ENCODE results near the gene CACNA1C.

The CACNA1C gene

DNA sequence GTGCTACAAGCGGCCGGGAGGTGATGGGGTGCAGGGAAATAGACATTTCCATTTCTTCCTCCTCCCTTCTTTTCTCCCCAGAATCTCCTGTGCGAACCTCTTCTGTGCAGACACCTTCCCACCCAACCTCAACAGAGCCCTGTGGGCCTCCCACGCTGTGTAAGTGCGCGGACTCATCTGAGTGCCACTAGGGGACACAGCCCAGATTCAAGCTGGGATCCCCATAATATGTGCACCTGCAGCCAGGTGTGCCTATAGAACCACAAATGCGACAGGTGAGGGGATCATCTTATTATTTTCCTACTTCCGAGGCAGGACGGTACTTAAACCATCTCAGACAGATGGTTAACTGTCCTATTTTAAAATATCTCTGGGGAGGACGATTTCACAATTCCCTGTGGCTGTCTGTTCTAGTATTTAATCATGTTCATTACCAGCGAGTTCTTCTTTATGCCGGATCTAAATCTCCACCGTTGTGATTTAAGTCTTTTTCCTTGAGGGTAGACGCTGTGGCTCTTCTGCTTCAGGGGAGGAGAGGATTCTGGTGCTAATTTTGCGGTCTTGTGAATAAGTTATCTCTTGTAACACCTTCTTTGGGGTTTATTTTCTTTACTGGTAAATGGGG lies 17.2 kb upstream of the CACNA1C start:
- no peak for DNase-seq (ENCODE audit: low spot score)

DNA sequence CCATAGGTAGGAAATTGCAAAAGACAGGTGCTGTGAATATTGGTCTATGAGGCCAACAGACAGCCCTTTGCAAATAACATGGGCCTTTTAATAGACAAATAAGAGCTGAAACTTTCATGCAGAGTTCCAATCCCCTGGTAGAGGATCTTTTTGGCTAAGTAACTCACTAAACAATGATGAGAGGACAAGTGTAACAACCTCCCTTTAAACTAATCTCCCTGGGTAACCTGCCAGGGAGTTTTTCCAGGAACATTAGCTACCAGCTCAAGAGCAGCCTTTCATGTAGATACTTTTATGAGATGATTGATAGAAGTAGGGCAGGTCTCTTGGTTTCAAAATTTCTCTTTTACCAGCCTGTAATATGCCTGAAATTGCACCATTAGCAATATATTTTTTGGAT lies 13.8 kb upstream of the CACNA1C start:
- no peak for DNase-seq (ENCODE audit: low spot score)

DNA sequence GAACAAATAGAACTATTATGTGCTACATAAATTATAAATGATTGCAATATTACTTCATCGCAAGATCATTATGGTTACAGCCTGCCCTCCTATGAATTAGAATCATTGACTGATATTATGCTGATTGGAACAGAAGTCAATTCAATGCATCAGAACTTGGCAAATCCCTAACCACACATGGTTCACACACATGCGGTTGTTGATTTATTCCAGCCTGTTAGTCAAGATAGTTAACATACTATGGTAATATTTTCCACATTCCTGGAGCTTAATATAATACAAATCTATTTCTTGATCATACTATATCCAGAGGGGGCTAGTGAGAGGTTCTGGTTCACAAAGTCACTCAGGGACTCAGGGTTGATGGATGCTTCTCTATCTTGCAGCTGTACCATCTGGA lies 9.7 kb upstream of the CACNA1C start:
- no peak for DNase-seq (ENCODE audit: low spot score)

DNA sequence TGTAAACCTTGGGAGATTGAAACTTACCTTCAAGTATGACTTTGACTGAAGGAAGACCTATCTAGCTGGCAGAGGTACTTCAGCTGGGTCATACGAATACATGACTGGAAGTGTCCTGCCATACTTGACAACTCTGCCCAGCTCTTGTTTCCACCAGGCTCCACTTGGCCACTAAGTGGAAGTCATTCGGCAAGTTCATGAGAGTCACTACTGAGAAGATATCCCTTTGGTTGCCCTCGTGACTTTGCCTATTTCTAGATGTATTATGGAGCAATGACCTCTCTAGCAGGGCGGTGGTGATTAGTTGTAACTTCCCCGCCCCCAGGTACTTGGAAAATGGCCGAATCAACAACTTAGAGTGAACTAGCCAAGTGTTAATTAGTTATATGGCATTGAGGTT lies 8.6 kb upstream of the CACNA1C start:
- DNase-seq (ENCODE audit: low spot score): no peak

DNA sequence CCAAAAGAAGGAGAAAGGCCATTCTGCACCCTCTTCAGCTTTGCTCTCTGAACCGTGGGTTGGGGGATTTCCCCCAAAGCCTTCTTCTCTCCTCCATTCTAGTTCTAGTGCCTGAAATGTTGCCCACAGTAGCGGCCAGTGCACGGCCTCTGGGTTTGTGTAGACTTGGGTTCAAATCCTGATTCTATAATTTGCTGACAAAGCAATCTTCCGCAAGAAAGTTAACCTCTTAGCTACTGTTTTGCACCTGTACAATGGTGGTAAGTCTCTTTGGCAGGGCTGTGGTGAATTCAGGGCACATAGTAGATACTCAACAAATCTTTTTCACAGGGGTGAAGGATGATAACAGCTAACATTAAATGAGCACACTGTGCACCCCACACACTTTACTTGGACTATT lies 5.8 kb upstream of the CACNA1C start:
- no peak for DNase-seq (ENCODE audit: low spot score)

DNA sequence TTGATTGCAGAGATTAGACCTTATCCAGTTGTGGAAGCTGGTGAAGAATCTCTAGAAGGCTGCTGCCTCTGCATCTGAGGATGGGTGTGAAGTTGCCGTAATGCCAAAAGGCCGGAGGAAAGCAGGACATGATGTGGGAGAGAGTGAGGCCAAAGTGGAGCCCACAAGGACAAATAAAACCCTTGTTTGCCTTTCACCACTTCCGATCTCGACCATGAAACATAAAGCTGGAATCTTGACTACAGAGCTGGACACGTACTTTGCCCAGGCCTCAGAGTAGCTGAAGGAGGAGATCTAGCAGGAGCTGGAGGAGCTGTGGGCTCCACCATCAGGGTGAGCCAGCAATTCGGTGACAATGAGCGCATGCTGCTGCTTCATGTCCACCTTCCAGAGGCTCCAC lies 5.0 kb upstream of the CACNA1C start:
- no peak for DNase-seq (ENCODE audit: low spot score)

DNA sequence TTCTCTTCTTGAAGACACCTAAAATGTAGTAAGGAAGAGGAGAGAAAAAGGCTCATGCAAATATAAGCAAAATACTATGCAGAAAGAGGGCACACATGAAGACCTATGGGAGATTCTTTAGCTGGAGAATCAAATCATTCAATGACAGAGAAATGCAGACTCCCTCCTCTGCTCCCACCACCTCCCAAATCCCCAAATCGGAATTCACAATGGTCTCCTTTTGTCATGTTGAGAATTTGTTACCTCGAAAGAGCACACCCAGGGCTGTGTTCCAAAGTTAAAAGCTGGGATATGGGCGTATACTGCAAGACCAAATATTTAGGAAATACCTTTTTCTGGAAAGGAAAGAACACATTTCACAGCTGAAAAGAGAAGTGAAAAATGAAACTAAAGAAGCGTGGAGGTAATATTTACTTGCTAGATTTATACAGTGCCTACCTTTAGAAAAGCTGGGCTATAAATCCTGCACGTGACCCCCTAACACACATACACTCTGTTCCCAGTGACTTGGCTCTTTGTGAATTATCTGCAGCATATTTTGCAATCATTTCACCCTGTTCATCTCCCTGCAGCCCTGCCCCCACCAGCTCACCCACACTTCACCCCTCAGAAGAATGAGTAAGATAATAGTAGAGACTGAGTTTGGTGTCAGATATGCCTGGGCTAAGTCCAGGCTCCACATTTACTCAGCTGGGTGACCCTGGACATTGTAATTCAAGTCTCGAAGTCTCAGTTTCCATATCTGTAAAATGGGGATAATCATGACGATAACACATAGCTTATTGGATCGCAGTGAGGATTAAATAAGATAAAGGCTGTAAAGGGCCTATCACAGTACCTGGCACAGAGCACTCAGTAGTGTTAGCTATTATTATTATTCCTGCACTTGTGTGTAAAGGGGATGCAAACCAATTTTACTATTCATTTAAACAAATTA lies 2.9 kb upstream of the CACNA1C start:
- no peak for DNase-seq (ENCODE audit: low spot score)

DNA sequence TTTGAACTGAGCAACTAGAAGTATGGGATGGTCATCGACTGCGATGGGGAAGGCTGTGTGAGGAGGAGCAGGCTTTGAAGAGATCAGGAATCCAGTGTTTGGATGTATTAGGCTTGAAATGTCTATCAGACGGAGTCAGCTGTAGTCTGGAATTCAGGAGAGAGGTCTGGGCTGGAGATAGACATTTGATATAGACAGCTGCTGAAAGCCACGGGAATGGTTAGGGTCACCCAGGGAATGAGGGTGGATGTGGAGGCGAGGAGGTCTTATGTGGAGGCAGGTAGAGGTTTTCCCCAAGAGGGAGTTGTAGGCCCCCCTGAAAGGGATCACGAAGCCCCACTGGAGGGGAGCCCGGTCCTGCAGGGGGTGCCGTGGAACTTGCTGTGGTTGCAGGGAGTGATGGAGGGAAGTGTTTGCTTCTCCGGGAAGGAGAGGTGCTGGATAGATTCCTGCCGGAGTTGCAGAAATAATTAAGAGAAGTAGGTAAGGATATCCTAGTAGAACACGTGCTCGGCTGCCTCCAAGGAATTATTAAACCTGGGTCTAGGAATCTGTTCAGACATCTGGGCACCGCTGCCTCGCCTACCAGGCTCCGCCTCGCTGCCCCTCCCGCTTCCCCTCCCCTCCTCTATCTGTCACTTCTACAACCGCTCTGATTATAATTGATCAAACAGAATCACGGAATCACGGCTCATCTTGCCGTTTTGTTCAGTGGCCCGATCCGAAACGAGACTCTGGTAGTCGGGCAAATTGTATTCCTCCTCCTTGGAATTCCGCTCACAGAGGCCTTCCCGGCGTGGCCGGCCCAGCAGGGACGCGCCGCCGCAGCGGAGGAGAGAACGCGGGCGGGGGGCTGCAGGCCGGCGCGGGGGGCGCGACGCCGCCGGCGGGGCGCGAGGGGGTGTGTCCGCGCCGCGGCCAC lies 826 bp upstream of the CACNA1C start:
- no peak for DNase-seq (ENCODE audit: low spot score)

DNA sequence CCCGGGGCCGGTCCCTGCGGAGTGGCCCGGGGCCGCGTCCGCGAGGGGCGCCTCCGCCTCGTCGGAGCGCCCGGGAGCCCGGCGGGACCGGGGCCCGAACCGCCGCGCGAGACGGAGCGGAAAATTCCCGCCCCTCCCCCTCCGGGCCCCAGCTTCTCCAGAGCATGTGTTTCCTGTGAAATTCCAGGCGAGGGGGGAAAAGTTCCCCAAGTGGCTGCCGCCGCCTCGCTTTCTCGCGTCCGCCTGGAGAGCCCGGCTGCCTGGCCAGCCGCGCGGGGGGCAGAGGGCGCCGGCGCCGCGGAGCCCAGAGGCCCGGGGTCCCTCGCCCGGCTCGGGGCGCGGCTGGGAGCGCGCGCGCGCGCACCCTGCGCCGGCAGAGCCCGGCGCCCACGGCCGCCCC lies 904 bp downstream of the CACNA1C start:
- no peak for DNase-seq (ENCODE audit: low spot score)

DNA sequence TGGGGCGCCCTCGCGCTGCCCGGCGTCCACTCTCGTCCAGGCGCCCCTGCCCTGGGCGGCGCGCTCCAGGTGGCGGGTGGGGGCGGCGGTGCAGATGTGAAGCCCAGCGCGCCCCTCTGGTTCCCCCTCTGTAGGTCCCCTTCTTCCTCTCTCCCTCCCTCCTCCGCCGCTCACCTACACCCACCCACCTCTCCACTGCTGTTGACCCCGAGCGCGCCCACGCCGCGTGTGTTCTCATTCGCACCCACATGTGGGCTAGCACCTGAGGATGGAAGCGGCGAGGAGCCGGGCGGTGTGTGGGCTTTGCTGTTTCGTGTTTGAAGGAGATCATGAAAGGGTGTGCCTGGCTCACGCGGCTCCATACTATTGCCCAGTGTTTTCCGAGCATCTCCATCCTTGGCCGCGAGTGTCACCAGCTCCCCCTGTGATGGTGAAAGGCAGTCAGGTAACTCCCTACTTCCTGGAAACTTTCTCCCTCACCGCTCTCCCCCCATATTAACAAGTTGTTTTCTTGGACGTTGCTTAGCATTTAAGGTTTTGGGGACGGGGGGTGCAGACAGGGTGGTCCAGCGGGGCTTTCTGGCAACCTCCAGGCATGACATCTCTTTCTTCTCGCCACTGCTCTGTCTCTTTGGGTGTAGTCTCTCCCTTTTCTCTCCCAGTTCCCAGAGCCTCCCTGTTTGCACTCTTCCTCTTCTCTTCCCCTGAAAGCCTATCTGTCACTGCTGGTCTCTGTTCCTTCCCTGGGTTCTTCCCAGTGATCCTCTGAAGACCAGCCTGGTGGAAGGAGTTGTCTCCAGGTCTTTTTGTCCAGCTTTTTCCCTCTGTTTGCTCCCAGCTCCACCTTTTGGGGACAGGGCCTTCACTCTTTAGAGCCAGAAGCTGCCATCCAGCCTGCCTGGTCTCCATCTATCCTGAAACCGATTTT lies 1.6 kb downstream of the CACNA1C start:
- DNase-seq (ENCODE audit: low spot score): no peak

DNA sequence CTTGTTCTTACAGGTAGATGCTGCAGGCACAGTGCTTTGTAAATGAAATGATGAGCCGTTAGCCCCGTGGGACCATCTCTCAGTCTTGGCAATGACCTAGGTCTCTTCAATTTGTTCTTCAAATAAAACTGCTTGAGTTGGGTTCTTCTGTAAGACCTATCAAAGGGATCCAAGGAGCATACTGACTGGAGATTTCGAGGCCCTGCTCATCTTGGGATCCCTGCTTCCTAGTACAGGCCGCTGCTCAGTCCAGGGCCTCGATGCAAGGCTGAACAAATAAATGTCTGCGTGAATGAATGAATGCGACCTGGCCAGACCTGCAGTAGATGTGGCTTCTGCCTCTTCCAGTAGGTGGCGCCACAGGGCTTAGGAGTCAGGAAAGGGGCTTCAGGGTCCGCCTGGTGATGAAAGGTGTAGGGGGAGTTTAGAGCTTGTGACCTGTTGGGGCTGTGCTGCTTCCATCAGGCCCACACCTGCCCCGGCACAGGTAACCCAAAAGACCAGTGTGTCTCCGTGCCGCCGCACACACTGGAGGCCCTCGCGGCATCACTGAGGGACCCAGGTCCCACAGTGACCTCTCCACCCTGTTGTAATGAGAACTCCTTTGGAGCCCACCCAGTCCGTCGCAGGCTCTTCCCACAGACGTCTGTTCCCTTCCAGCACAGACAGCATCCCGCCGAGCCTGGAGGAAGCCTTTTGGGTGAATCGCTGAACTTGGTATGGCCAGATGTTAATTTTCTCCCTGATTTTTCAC lies 4.4 kb downstream of the CACNA1C start:
- no peak for DNase-seq (ENCODE audit: low spot score)

DNA sequence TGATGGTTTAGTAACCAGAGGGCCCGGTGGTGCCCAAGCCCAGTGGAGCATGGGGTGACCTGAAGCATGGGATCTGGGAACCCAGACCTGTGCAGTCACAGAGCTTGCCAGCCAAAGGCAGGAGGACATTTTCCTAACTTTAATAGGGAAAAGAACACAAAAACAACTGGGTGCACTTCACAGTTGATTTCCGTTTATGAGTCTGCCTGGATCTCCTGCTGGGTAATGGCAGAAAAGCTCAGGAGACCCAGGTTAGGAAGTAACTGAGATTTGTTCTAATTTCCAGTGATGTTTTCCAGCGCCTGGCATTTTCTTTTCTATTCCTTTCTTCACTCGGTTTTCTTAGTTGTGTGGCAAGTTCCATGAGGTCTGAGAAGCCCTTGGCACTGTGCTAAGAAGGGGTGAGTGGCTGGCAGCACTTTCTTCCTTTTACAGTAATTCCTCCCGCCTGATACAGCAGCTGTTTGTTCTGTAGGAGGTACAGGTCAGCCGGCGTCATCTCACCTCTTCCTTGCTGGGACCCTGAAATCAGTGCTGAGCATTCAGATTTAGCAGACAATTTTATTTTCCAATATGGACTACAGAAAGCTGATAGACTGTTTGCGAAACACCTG lies 5.1 kb downstream of the CACNA1C start:
- no peak for DNase-seq (ENCODE audit: low spot score)

DNA sequence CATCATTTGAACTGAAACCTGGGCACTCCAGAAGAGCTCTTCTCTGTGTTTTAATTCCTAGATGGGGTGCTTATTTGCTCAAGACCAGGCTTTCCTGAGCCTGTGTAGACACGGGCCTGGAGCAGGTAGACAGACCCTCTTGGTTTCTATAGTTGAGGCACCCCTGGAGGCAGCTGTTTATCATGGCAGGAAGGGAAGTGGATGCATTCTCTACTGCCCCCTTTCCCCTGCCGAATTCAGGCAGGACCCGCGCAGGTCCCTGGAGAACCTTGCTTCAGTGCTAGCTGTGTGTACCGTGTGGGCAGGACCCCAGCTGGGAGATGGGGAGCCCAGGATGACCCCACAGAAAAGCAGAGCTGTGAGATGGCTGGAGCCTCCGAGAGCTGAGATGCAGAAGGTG lies 6.0 kb downstream of the CACNA1C start:
- no peak for DNase-seq (ENCODE audit: low spot score)

DNA sequence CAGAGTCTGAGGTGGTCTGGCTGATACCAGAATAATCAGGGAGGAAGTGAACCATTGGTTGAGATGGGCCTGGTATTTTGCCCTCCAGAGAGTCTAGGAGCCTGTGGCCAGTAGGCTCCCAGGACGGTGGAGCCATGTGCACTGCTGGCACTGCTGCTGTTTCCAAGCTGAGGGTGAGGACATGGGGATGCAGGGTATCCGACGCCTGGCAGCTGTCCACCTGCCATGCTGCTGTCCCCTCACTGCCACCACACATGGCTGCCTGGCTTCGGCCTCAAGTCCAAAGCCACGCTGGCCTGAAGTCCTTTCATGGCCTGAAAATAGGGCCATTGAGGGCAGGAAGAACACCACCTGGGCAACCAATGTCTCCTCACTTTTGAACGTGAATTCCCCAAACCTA lies 8.6 kb downstream of the CACNA1C start:
- no peak for DNase-seq (ENCODE audit: low spot score)

DNA sequence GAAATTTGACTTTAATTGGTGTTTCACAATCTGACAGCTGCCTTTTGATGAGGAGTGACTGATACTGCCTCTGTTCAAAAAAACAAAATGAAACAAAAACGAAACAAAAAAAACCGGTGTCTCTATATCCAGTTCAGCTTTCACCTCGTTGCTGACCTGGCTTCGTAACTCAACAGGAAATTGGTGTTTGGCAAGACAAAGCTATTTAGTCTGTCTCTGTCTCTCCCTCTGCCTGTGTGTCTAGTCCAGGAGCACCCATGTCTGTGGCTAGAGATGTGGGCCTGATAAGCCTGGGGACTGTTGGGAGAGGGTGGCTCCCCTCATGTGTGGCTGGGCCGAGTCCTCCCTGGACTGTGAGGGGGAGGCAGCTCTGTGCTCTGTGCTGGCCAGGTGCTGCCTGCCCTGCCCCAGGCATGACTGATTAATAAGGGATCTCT lies 11.3 kb downstream of the CACNA1C start:
- DNase-seq (ENCODE audit: low spot score): no peak

DNA sequence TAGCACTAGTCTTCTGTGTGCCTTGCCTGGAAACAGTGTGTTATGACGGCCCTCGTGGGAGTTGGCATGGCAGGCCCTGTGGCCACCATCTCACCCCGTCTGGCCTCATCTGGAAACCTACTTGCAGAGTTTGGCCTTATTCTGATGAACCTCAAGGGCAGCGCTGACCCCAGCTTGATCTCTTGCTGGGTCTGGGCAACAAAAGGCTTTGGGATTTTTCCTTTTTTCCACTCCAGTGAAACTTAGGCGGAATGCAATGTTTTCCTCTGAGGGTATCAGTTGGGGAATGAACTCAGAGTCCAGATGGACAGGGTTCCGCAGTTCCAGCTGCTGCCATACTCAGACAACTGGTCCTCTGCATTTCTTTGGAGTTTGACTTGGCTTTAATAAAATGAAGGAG lies 15.9 kb downstream of the CACNA1C start:
- DNase-seq (ENCODE audit: low spot score): no peak

DNA sequence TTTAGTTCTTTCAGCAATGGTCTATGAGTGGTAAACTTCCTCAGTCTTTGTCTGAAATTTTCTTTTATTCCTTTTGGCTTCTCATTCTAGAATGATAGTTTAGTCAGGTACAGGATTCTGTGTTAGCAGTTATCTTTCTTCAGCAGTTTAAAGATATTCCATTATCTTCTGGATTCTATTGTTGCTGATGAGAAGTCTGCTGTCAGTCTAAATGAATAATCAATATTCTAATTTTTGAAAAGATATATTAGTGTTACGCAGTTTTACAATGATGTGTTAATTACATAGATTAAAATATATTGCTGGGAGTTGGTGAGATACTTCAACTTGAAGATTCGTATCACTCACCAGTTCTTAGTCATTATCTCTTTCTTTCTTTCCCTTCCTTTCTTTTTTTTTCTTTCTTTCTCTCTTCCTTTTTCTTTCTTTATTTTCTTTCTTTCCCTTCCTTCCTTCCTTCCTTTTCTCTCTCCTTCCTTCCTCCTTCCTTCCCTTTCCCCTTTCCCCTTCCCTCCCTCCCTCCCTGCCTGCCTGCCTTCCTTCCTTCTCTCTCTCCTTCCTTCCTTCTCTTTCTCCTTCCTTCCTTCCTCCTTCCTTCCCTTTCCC lies 17.8 kb downstream of the CACNA1C start:
- DNase-seq (ENCODE audit: low spot score): no peak

DNA sequence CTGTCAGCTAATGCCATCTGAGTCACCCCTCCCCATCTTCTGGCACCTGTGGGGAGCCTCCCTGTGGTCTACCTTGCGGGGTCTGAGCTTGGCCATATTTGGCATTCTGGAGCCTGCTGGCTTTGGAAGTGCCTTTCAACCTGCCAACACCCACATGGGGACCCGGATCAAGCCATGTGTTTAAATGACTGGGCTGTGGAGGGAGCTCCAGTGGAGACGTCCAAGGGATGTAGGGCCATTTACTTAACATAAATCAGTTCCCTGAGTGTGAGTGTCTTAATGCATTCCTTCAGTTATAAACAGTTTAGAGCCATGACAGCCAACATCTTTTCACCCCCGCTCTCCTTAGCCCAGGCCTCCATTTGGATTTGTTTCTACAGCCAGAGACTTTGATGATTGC lies 22.0 kb downstream of the CACNA1C start:
- DNase-seq (ENCODE audit: low spot score): no peak

DNA sequence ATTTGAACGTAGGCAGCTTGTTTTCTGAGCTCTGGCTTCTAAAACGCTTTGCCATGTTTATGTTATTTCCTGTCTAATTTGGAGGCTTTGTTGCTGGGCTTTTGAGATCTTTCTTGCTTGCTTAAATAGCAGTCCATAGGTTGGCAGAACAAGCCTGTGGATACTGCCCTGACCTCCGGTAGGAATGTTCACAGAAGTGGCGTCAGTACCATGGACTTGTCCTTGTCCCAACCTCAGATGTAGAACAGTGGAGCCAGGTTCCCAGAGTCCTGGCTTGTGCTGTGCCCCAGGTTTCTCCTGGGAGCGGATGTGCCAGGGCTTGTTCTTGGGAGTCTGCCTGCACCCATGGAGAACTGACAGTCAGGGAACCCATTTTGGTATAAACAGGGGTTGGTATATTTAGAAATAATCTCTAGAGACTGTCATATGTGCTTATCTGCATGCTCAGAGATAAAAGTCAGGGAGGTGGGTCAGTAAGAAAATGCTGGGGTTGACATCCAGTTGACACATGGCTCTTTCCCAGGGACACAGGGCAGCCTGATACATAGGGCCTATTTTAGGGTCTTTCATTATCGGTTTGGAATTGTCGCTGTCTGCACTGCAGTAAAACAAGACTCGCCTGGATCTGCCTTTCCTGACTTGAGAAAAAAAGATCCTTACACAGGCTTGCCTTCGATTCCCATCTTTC lies 22.9 kb downstream of the CACNA1C start:
- DNase-seq (ENCODE audit: low spot score): no peak

Data from putamen (tissue), 1 donor.